ENCODE data around the gene MMD2.

DNA sequence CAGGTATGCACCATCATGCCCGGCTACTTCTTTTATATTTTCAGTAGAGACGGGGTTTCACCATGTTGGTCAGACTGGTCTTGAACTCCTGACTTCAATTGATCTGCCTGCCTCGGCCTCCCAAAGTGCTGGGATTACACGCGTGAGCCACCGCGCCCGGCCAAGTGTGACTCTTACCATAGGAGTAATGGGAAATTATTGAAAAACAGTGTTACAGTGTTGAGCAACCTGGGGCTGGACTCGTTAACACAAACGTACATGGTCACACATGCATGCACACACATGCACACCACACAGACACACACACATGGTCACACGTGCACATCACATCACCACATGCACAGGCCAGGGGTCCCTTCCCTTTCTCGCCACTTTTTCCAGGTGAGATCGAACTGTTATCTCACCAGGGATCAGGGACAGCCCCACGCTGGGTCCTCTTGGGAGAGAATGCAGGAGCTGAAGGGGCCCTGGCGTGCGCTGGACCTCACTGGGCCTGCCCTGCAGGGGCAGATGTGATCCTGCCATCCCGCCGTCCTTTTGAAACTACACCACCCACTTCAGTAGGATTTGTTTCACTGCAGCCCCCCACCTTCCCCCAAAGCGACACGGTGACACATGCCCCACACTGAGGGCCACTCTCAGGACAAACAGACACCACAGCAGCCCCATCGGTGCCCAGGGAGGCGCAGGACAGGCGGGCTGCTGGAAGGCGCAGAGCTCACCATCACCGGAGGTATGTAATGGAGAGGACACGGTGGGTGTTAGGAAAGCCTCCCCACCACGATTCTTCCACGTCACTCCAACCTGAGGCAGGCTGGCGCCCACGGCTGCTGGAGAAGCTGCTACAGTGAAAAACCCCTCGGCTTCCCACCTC is 85.7 kb downstream of the MMD2 start:
- TF ChIP-seq, protein P1, sequence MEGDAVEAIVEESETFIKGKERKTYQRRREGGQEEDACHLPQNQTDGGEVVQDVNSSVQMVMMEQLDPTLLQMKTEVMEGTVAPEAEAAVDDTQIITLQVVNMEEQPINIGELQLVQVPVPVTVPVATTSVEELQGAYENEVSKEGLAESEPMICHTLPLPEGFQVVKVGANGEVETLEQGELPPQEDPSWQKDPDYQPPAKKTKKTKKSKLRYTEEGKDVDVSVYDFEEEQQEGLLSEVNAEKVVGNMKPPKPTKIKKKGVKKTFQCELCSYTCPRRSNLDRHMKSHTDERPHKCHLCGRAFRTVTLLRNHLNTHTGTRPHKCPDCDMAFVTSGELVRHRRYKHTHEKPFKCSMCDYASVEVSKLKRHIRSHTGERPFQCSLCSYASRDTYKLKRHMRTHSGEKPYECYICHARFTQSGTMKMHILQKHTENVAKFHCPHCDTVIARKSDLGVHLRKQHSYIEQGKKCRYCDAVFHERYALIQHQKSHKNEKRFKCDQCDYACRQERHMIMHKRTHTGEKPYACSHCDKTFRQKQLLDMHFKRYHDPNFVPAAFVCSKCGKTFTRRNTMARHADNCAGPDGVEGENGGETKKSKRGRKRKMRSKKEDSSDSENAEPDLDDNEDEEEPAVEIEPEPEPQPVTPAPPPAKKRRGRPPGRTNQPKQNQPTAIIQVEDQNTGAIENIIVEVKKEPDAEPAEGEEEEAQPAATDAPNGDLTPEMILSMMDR (conservative IDR thresholded peaks at IDR 0.05): no peak
- no peak for TF ChIP-seq ZFX (IDR thresholded peaks at IDR 0.05)
